MM.1S (cell line): ENCODE measurements around the gene SEMA3A.

Experiments used
- DNase-seq: peaks from one replicate; pipeline ENCODE4 v3.0.0-alpha.2; 2015
- H2AFZ ChIP-seq: fragments of 300-600 bp; sonication (generic); 2 replicates; pipeline ENCODE4 v1.6.0; 2016; ENCODE audit warnings: antibody characterized with exemption, low read length
- H3F3A ChIP-seq: fragments of 300-600 bp; sonication (generic); 2 replicates; pipeline ENCODE4 v1.6.1; 2016; ENCODE audit warnings: mild to moderate bottlenecking, antibody characterized with exemption, low read length, moderate library complexity, mixed read lengths; ENCODE audit not compliant: insufficient read depth
- H3K27ac ChIP-seq: fragments of 300-600 bp; sonication (generic); 2 replicates; pipeline ENCODE4 v1.5.1; 2016; ENCODE audit warnings: mild to moderate bottlenecking, low read length
- H3K27me3 ChIP-seq: fragments of 300-600 bp; sonication (generic); replicated peaks from 2 replicates; pipeline ENCODE4 v1.6.0; 2016; ENCODE audit warnings: low read length; ENCODE audit not compliant: insufficient read depth
- H3K36me3 ChIP-seq: fragments of 300-600 bp; sonication (generic); replicated peaks from 2 replicates; pipeline ENCODE4 v1.6.1; 2016; ENCODE audit warnings: mild to moderate bottlenecking, low read length, mixed read lengths; ENCODE audit not compliant: insufficient read depth
- H3K4me1 ChIP-seq: fragments of 300-600 bp; sonication (generic); 2 replicates; pipeline ENCODE4 v1.6.1; 2016; ENCODE audit warnings: low read length, mixed read lengths
- H3K4me2 ChIP-seq: fragments of 300-600 bp; sonication (generic); 2 replicates; pipeline ENCODE4 v1.6.0; 2016; ENCODE audit warnings: low read depth, low read length
- H3K4me3 ChIP-seq: fragments of 300-600 bp; sonication (generic); 2 replicates; pipeline ENCODE4 v1.5.1; 2016; ENCODE audit warnings: low read length, mixed read lengths
- H3K79me2 ChIP-seq: fragments of 300-600 bp; sonication (generic); 2 replicates; pipeline ENCODE4 v1.6.1; 2016; ENCODE audit warnings: mixed run types, low read length, mixed read lengths
- H3K9ac ChIP-seq: fragments of 300-600 bp; sonication (generic); 2 replicates; pipeline ENCODE4 v1.6.1; 2016; ENCODE audit warnings: low read length, mixed read lengths
- H3K9me2 ChIP-seq: fragments of 300-600 bp; sonication (generic); replicated peaks from 2 replicates; pipeline ENCODE4 v1.6.1; 2016; ENCODE audit warnings: mild to moderate bottlenecking, low read length, mixed read lengths; ENCODE audit not compliant: insufficient read depth
- H3K9me3 ChIP-seq: fragments of 300-600 bp; sonication (generic); replicated peaks from 2 replicates; pipeline ENCODE4 v1.6.1; 2016; ENCODE audit warnings: mild to moderate bottlenecking, low read length, mixed read lengths; ENCODE audit not compliant: insufficient read depth
- H4K20me1 ChIP-seq: fragments of 300-600 bp; sonication (generic); 2 replicates; pipeline ENCODE4 v1.6.1; 2016; ENCODE audit warnings: mild to moderate bottlenecking, low read length, moderate library complexity, mixed read lengths; ENCODE audit not compliant: insufficient read depth
- EZH2 ChIP-seq: fragments of 300-600 bp; sonication (generic); optimal IDR thresholded peaks from 2 replicates; pipeline ENCODE3; 2017; ENCODE audit warnings: low read depth, mild to moderate bottlenecking, antibody characterized with exemption, low read length, mixed read lengths
- EZH2phosphoT487 ChIP-seq: fragments of 300-600 bp; sonication (generic); IDR thresholded peaks from 2 replicates; pipeline ENCODE4 v1.6.1; 2018; ENCODE audit warnings: antibody characterized with exemption, low read length
- TF ChIP-seq, protein P1 (sequence below): fragments of 300-600 bp; sonication (generic); IDR thresholded peaks from 2 replicates; pipeline ENCODE4 v1.5.1; 2016; ENCODE audit warnings: antibody characterized with exemption, low read length, mixed read lengths

SEMA3A gene

GRCh38 chr7:83984076-83984475 lies 210.5 kb downstream of the SEMA3A start:
- no peak overlapping the region for H3K27ac ChIP-seq
- no peaks in the 10 kb centered on the region for H3K9me2 ChIP-seq
- no peaks in the 10 kb centered on the region for H3K27me3 ChIP-seq
- no peak overlapping the region for H3K4me3 ChIP-seq
- H3F3A ChIP-seq: no peaks in the 10 kb centered on the region
- H3K9ac ChIP-seq: no peak overlapping the region
- no peaks in the 10 kb centered on the region for H4K20me1 ChIP-seq
- H2AFZ ChIP-seq: no peak overlapping the region
- H3K4me1 ChIP-seq: no peaks in the 10 kb centered on the region
- TF ChIP-seq EZH2 (no peak), EZH2phosphoT487 (no peak)
- TF ChIP-seq, protein P1, sequence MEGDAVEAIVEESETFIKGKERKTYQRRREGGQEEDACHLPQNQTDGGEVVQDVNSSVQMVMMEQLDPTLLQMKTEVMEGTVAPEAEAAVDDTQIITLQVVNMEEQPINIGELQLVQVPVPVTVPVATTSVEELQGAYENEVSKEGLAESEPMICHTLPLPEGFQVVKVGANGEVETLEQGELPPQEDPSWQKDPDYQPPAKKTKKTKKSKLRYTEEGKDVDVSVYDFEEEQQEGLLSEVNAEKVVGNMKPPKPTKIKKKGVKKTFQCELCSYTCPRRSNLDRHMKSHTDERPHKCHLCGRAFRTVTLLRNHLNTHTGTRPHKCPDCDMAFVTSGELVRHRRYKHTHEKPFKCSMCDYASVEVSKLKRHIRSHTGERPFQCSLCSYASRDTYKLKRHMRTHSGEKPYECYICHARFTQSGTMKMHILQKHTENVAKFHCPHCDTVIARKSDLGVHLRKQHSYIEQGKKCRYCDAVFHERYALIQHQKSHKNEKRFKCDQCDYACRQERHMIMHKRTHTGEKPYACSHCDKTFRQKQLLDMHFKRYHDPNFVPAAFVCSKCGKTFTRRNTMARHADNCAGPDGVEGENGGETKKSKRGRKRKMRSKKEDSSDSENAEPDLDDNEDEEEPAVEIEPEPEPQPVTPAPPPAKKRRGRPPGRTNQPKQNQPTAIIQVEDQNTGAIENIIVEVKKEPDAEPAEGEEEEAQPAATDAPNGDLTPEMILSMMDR: no peak
- no peak overlapping the region for H3K4me2 ChIP-seq
- H3K36me3 ChIP-seq: no peaks in the 10 kb centered on the region
- no peaks in the 10 kb centered on the region for H3K9me3 ChIP-seq
- no peak for DNase-seq
- no peaks in the 10 kb centered on the region for H3K79me2 ChIP-seq

- H3K9ac ChIP-seq: no peak overlapping the region
- no peak for DNase-seq
- H3K4me2 ChIP-seq: no peak overlapping the region
- 0 out of 2 replicates have a peak, but pooled peaks cover 2% of the 10 kb centered on the region for H3K4me1 ChIP-seq
- no peak overlapping the region for H3K27ac ChIP-seq
- no peaks in the 10 kb centered on the region for H3K79me2 ChIP-seq
- H3F3A ChIP-seq: no peaks in the 10 kb centered on the region
- H2AFZ ChIP-seq: no peak overlapping the region
- H3K27me3 ChIP-seq: no peaks in the 10 kb centered on the region
- H3K36me3 ChIP-seq: no peaks in the 10 kb centered on the region
- no peaks in the 10 kb centered on the region for H3K9me2 ChIP-seq
- no peaks in the 10 kb centered on the region for H4K20me1 ChIP-seq
- H3K4me3 ChIP-seq: no peak overlapping the region
- no peaks in the 10 kb centered on the region for H3K9me3 ChIP-seq
- no peak for TF ChIP-seq EZH2phosphoT487
- no peak for TF ChIP-seq EZH2
- TF ChIP-seq, protein P1: no peak
These were observed 211.0 kb downstream of the SEMA3A start for GRCh38 chr7:83983606-83984005.

GRCh38 chr7:83976302-83976701 lies 218.3 kb downstream of the SEMA3A start:
- Histone ChIP-seq H3K36me3 (no peaks in the 10 kb centered on the region), H2AFZ (no peak overlapping the region), H3K9me3 (no peaks in the 10 kb centered on the region), H3K9ac (no peak overlapping the region), H3K27me3 (no peaks in the 10 kb centered on the region), H3K4me3 (no peak overlapping the region), H3K4me2 (no peak overlapping the region), H3F3A (no peaks in the 10 kb centered on the region), H3K9me2 (no peaks in the 10 kb centered on the region), H3K79me2 (no peaks in the 10 kb centered on the region), H3K27ac (no peak overlapping the region), H3K4me1 (peaks cover 11% of the 10 kb centered on the region), H4K20me1 (no peaks in the 10 kb centered on the region)
- TF ChIP-seq EZH2phosphoT487 (no peak), EZH2 (no peak)
- TF ChIP-seq, protein P1: peak; percentile 72
- peak; percentile 56 for DNase-seq

DNA sequence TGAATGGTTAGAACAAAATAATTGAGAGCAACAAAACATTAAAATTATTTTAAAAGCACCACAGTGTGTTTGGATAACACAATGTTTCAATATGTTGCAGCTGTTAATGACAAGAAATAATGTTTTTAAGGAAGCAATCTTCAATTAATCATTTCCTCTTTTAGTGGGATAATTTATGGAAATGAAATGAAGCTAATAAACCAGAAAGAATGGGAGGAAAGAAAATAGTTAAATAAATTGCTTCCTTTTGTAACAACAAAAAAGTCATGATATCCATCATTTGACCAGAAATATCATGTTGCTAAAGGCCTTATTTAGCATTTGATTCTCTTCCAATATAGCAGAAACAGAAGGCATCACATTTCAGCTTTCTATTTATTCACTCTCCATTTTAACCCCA lies 224.5 kb downstream of the SEMA3A start:
- H3K4me2 ChIP-seq: no peak overlapping the region
- no peaks in the 10 kb centered on the region for H3K79me2 ChIP-seq
- TF ChIP-seq, protein P1: no peak
- TF ChIP-seq EZH2phosphoT487: no peak
- no peak for TF ChIP-seq EZH2
- H3K4me1 ChIP-seq: peaks cover 4% of the 10 kb centered on the region; the same call in 1 of the 2 replicates
- H3K9me3 ChIP-seq: no peaks in the 10 kb centered on the region
- H3F3A ChIP-seq: no peaks in the 10 kb centered on the region
- H3K9me2 ChIP-seq: no peaks in the 10 kb centered on the region
- no peak overlapping the region for H3K27ac ChIP-seq
- no peaks in the 10 kb centered on the region for H3K36me3 ChIP-seq
- no peak for DNase-seq
- H3K4me3 ChIP-seq: no peak overlapping the region
- no peaks in the 10 kb centered on the region for H3K27me3 ChIP-seq
- no peak overlapping the region for H2AFZ ChIP-seq
- H4K20me1 ChIP-seq: no peaks in the 10 kb centered on the region
- no peak overlapping the region for H3K9ac ChIP-seq
